CD4-positive, alpha-beta T cell treated with Interleukin-1 beta for 1 hour (primary cell): ENCODE measurements around the gene OSBP2.
"Not testable (repeated sequence)": the region's sequence is repeated elsewhere in the genome, so short reads cannot be mapped to it uniquely, and the experiment has no call there.

ENCODE experiments used
- DNase-seq, 2 donors: peaks; one replicate each; pipeline ENCODE4 v3.0.0-alpha.2; 2020 to 2022

Gene OSBP2

DNA sequence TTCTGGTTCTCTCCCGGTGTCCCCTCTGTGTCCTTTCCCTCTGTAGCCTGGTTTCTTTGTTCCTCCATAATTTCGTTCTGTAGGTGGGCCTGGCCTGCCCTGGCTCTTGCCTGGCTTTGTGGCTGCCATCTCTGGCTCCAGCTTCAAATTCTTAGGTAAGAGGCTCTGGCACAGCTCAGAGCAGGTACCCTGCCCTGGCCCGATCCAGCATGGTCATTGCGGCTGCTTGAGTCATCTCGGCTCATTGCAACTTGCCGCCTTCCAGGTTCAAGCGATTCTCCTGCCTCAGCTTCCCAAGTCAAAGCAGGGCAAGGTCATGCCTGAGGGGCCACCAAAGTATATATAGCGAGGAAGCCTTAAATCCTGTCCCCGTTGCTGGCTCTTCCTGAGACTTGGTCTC, 76.0 kb downstream of the OSBP2 start:
- DNase-seq = no peak

DNA sequence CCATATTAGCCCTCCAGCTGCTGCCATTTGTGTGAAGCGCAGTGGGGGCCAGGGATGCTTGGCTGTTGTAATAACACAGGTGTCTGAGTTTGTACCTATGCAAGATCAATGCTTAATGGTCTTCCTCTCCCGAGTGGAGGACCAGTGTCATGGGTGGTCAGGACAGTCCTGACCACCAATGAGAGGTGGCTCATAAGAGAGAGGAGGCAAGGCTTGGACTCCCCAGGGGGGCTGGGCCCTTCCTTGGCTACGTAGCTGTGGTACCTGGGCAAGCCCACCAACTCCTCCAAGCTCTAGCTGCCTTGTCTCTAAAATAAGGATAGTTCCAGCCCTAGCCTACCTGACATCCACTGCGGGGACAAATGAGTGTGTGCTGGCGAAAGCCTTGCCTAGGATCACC, 79.2 kb downstream of the OSBP2 start:
- no peak for DNase-seq

DNA sequence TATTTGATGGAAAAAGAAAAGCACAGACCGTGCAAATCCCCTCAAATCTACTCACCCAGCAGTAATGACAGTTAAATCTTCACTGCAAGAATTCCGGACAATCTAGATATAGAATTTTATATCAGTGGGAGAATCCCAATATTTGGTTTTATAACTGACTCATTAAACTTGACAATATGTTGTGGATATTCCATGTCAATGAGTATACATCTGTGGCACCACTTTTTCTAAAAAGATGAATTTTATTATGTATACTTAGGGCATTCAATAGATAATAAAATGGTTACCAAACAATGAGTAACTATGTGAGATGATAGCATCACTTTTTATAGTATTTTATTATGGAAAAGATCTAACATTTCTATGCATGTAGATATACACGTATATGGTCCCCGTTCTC, 79.9 kb downstream of the OSBP2 start:
- DNase-seq = no peak

DNA sequence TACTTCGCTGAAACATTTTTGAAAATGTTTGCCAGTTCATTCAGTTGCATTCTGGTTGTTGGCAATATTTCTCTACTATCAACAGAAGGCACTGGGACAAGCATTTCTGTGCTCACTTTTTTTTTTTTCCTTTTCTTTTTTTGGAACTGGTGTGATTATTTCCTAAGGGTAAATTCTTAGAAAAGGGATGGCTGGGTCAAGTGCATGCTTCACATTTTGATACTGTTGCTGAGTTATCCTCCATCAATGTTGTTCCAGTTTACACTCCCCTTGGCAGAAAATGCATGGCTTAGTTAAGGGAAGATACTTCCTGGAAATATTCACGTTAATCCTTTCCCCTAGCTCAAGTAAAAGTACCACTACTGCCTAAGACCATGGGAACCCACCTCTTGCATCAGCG, 81.8 kb downstream of the OSBP2 start:
- DNase-seq = no peak

DNA sequence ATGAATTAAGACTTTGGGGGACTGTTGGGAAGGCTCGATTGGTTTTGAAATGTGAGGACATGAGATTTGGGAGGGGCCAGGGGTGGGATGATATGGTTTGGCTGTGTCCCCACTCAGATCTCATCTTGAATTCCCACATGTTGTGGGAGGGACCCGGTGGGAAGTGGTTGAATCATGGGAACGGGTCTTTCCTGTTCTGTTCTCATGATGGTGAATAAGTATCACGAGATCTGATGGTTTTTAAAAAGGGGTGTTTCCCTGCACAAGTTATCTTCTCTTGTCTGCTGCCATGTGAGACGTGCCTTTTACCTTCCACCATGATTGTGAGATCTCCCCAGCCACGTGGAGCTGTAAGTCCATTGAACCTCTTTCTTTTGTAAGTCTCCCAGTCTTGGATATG, 82.5 kb downstream of the OSBP2 start:
- DNase-seq = not testable (repeated sequence)

DNA sequence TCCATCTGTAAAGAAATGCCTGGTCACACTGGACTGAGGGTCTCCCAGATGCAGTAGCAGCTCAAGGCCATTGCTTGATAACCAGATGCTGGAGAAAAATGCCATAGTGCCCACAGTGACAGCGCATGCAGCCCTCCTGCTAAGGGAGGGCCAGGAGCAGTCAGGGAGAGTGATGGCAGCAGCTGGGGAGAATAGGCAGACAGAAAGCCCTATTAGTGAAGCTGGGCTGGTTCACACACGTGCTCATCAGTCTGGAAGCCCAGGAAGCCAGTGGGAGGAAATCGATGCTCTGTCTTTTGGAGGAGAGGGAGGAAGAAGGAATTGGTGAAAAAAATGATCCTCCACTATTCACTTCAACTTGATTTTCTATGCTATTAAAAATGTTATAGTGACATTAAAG, 82.9 kb downstream of the OSBP2 start:
- DNase-seq = no peak

DNA sequence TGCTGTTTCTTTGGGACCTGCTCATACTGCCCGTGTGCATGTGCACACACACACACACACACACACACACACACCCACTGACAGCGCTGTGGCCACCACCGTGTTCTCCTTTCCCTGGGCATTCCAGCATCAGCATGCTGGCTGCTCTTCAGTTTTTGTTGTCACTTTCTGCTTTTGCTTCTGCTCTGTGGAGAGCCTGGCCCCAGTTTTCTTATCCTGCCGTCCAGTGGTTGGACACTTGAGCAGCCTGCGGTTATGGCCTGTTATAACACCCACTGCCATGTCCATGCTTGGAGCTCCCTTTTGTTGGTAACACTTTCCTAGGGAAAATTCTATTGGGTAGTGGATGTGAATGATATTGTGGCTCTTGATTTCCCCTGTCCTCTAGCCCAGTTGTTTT, 83.6 kb downstream of the OSBP2 start:
- DNase-seq = no peak

DNA sequence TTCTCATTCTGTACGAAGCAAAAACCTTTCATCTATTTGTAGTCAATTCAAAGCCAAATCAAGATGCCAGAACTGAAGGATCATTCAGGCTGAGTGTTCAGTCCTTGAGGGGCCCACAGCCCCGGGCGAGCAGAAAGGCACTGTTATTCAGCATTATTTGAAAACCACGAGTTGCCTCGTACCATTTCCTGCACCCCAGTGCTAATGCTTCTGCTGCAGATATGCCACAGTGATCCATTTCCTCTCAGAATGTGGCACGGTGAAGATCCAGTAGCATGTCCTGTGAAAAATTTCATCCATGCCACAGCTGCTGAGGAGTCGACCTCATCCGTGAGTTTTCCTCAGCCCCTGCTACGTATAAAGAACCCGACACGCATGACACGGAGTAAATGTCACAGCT, 85.4 kb downstream of the OSBP2 start:
- no peak for DNase-seq

DNA sequence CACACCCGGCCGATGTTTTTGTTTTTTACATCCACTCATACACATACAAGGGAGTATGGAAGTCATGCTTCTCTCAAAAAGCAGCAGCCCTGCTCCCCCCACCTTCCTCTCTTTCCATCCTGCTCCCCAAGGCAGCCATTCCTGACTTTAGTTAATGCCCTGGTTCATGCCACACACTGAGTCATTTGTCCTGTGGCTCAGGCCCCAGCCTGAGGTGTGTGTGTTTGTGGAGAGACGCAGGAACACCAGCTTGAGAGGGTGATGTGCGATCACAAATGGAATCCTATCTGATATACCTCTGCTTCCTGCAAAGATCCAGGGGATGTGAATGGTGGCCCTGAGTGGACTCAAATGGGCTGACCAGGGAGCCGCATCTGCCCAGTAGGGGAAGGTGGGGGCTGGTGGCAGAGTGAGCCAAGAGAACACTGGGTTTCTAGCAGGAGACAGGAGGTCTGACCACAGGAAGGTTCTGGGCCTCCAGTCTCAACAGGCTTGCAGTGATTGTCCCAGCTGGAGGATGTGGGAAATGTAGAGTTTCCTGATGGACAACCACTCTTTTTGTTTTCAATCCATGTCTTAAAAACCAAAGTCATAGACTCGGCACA, 86.7 kb downstream of the OSBP2 start:
- no peak for DNase-seq

DNA sequence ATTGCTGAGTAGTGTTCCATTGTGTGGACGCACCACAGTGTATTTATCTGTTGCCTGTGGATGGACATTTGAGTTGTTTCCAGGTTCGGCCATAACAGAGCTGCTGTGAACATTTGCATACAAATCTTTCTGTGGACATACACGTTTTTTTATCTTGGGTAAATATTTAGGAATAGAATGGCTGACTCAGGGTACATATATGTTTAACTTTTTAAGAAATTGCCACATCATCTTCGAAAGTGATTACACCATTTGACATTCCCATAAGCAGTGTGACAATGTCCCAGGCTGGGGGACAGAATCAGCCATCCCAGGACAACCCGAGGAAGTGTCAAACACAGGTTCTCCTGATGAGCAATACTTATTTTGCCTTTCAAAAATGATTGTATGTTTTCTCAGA, 87.9 kb downstream of the OSBP2 start:
- no peak for DNase-seq

DNA sequence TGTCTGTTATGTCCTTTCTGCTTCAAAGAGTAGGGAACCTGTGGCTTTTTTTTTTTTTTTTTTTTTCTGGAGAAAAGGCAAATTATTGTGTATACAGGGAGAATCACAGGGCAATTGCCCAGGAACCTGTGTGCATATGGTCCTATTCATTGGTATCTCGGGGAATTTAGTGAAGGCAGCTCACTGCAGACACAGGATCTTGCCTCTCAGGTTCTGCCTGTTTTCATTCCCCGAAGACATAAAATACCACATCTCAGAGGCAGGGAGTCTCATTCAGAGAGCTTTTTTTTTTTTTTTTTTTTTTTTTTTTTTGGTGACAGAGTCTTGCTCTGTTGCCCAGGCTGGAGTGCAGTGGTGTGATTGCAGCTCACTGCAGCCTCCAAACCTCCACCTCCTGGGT, 88.3 kb downstream of the OSBP2 start:
- DNase-seq = no peak

DNA sequence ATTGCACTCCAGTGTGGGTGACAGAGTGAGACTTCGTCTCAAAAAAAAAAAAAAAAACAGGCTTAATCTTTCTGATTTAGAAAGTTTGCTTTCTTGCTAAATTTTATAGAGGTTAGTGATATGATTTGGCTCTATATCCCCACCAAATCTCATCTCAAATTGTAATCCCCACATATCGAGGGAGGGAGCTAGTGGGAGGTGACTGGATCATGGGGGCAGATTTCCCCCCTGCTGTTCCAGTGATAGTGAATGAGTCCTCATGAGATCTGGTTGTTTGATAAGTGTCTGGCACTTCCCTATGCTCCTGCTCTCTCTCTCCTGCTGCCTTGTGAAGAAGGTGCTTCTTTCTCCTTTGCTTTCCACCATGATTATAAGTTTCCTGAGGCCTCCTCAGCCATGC, 90.9 kb downstream of the OSBP2 start:
- no peak for DNase-seq

DNA sequence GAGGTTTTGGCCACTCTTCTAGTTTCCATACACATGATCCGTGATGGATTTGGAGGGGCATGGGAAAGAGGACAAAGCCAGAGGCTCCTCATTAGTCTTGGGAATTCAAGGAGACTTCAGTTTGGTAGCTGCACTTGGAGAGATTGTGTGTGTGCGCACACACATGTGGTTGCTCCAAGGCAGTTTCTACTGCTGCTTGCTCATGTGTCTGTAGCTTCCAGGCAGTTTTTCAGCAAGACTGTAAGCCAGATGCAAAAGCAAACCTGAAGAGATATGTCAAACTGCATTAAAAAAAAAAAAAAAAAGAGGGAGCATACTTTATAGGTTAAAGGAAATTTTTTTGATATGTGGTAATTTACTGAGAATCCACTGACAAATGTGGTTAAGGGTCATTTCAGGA, 95.7 kb downstream of the OSBP2 start:
- no peak for DNase-seq

DNA sequence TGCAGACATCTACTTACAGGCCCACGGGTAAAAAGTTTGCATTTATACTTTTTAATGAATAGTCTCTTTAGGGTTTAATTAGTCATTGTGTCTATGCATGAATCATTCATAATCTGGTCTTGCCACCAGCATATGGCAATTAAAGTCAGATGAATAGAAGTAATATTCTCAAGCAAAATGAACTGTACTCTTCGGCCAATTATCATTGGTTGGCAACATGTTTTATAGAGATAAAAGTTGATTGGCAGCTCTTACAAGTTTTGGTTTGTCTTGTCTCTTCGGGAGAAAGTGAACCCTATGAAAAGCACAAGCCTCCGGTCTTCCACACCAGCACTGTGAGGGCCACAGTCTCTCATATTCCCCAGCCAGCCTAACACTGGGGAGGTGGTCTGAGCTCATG, 97.8 kb downstream of the OSBP2 start:
- no peak for DNase-seq

DNA sequence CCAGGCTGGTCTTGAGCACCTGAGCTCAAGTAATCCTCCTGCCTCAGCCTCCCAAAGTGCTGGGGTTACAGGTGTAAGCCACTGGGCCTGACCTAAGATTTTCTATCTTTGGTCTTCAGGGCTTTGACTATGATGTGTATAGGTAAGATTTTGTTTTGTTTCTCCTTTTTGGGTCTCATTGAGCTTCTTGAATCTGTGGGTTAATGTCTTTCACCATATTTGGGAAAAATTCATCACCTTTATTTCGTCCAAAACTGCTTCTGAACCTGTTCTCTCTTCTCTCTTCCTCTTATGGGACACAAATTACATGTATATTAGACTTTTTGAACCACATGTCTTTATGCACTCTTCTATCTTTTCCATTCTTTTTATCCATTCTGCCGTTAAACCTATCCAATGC, 100.4 kb downstream of the OSBP2 start:
- no peak for DNase-seq

DNA sequence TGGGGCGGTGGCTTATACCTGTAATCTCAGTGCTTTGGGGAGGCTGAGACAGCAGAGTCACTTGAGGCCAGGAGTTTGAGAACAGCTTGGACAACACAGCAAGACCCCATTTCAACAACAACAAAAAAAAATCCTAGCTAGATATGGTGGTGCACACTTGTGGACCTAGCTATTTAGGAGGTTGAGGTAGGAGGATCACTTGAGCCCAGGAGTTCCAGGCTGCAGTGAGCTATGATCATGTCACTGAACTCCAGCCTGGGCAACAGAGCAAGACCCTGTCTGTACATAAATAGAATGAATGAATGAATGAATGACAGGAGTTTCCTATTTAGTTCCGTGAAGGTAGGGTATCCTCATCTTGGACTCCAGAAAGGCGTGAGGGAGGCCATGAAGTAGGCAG, 107.0 kb downstream of the OSBP2 start:
- no peak for DNase-seq

DNA sequence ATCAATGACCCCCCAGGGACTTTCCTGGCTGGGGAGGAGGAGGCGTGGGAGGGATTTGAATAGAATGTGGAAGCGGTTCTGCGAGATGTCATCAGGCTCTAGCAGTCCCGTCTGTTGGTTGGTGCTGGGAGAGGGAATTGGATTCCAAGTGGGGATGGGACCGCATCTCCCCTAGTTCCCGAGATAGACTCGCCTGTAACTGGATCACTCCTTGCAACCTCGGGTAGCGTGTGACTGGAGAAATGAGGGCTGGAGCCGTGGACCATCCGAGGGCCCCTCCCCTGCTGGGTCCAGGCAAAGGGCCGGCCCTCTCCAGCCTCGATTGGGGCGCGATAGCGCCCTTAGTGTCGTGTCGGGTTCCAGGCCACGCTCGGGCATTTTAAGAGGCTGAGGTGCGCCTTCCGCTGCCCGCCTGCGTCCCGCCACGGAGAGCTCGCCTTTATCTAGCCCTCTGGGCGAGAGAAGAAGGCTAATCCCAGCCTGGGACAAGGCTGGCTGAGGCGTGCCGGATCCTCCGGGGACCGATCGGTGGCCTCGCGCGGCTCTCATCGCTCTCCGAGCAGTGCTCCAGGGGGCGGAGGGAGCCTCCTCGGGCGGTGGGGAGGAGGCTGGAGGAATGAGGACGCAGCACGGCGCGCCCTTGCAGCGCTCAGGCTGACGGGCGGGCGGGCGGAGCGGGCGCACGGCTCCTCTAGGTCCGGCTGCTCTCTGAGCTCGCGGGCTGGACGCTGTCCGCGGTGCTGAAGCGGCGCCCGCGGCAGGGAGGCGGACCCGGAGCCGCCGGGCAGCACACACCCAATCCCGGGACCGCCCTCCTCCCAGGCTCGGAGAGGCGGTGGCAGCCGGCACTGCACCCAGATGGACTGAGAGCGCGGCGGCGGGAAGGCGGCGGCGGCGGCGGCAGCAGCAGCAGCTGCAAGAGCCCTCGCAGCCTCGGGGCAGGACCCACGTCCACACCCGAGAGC, 107.8 kb downstream of the OSBP2 start:
- DNase-seq = peak; percentile 60 to 63

DNA sequence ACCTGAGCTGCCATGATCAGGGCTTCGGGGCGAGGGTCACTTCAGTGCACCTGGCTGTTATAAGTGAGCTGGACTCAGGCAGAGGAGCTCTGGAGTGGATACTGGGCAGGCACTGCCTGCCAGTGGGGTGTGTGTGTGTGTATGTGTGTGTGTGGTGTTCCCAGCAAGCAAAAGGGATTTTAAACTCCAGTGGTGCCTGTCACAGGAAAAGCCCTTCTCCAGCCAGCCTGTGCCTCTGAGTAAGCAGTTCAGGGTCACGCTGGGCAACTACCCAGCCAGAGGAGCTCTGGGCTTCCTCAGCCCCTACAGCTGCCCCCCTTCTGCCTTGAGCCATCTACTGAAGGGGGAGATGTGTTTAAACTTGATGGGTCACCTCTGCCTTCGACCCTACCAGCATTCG, 109.0 kb downstream of the OSBP2 start:
- no peak for DNase-seq

DNA sequence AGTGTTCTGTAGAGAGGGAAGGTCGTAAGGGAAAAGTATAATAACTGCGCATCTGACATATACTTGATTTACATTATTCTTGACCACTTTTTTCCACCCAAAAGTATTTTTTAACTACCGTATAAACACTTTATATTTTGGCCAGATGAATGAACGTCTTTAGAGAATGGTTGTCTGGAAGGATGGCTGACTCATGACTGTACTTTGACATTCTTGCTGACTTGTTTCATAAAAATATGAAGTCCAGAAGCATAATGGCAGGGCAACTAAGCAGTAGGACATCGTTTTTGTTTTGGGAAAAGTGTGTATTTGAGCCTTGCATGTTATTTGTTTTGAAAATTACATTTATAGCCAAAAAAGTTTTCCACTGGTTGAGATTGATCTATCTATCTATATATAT, 110.0 kb downstream of the OSBP2 start:
- DNase-seq = no peak

DNA sequence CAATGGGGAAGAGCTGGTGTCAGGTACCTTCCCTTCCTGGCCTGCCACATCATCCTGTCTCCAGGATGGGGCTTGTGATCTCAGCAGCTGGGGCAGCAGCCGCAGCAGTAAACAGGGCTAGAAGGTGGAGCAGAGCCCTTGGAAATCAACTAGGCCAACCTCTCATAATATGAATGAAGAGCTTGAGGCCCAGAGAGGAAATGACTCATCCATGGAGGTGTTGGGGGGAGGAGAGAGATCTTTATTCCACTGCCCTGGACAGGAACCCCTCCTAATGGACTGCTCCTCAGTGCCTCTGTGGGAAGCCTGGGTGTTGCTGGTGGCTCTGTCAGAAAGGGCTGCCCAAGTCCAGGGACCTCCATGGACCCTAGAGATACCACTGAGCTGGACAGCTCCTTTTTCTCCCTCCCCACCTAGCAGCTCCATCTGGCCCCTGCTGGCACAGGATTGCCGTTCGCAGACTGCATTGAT, 111.8 kb downstream of the OSBP2 start:
- DNase-seq = no peak

DNA sequence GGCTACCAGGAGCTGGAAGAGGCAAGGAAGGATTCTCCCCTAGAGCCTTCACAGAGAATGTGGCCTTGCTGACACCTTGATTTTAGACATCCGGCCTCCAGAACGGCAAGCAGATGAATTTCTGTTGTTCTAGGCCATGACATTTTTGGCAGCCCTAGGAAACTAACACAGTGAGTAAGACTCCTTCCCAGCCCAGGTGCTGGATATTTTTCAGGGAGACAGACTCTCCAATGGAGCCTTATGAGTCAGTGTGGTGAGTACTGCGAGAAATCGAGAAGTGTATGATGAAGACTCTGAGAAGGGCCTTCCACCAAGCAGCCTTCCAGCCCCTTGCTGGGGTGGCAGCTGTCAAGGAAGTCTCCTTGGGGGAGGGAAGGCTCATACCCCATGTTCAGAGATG, 114.4 kb downstream of the OSBP2 start:
- DNase-seq = no peak

DNA sequence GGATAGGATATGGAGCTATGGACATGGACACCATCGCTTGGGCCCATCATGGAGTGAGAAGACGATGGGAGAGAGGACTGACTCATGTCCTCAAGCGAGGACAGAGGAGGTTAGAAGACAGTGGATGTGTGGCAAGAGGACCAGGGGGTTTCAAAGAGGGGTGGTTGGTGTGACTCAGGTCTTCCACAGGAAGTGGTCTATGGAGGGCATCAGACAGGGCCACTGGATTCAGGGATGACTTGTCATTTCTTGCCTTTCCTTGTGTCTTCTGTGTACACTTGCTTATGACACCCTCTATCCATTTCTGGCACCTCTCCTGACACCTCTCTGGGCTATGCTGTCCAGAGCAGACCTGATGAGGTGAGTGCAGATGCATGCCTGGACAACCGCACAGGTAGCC, 115.4 kb downstream of the OSBP2 start:
- no peak for DNase-seq

DNA sequence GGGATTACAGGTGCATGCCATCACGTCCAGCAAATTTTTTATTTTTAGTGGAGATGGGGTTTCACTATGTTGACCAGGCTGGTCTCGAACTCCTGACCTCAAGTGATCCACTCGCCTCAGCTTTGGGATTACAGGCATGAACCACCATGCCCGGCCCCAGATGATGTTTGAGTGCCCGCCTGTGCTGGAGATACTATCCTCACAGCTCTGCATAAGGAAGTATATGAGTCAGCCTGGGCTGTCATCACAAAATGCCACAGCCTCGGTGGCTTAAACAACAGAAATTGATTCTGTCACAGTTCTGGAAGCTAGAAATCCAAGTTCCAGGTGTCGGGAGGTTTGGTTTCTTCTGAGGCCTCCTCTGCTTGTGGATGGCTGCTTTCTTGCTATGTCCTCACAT, 119.3 kb downstream of the OSBP2 start:
- DNase-seq = no peak

DNA sequence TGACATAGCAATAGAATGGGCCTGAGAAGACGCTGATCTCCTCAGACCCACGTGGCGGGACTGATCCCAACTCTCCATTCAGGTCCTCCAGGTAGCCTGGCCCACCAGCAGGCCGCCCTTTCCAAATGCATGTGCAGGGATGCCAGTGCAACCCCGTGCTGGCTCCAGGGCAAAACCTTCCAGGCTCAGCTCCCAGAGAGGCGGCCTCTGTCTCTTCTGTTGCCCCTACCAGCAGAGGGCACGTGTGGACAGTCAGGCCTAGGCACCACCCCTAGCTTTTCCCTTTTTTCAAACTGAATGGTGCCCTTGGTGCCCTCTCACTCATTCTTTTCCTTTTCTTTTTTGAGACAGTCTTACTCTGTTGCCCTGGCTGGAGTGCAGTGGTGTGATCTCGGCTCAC, 121.7 kb downstream of the OSBP2 start:
- no peak for DNase-seq

DNA sequence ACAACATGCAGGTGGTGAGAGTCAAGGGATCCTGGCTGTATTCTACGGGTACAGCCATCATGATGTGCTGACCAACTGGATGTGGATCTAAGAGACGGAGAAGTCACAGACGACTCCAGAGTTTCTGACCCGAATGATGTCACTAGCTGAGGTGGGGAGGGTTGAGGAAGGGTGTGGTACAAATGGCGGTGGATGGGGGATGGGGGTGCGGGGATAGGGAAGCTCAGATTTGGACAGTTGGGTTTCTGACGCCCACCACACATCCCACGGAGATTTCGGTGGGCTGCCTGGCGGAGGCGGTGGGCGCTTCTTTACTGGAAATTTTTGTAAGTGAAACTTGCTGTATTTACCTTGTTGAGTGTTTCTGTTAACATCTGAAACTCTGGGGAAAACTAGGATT, 126.7 kb downstream of the OSBP2 start:
- DNase-seq = no peak
